Astrocyte (in vitro differentiated cells and primary cell): ENCODE data around the gene LSMEM2. TPM values are rescaled to one million over a fixed set of nuclear protein-coding genes. Genes with fewer than 3 reads are reported as not detected.

Experiments
- DNase-seq: peaks from one replicate; pipeline ENCODE4 v3.0.0-alpha.2; 2010; ENCODE audit warnings: low read depth
- FAIRE-seq: peaks from 2 replicates; lab custom pipeline; 2011; peaks lifted over from hg19 to GRCh38; lab: Jason Lieb, UNC
- H2AFZ ChIP-seq: 2 replicates; pipeline ENCODE4 v1.6.0; 2012; ENCODE audit warnings: low read depth, low read length, inconsistent platforms
- H3K27ac ChIP-seq: 2 replicates; pipeline ENCODE4 v1.5.1; 2011; ENCODE audit warnings: low read depth, low read length, inconsistent platforms
- H3K27me3 ChIP-seq: 2 replicates; pipeline ENCODE4 v1.6.0; 2011; ENCODE audit warnings: low read length, inconsistent platforms; ENCODE audit not compliant: insufficient read depth
- H3K36me3 ChIP-seq: 2 replicates; pipeline ENCODE4 v1.5.1; 2011; ENCODE audit warnings: low read length, inconsistent platforms; ENCODE audit not compliant: insufficient read depth
- H3K4me1 ChIP-seq: 2 replicates; pipeline ENCODE4 v1.5.1; 2011; ENCODE audit warnings: low read length, inconsistent platforms; ENCODE audit not compliant: insufficient read depth
- H3K4me2 ChIP-seq: 2 replicates; pipeline ENCODE4 v1.6.0; 2012; ENCODE audit warnings: low read length, inconsistent platforms
- H3K4me3 ChIP-seq: 2 replicates; pipeline ENCODE4 v1.5.1; 2011; ENCODE audit warnings: low read depth, mild to moderate bottlenecking, low read length, inconsistent platforms; ENCODE audit not compliant: insufficient read depth
- H3K79me2 ChIP-seq: 2 replicates; pipeline ENCODE4 v1.6.0; 2012; ENCODE audit warnings: mild to moderate bottlenecking, low read length, inconsistent platforms; ENCODE audit not compliant: insufficient read depth
- H3K9ac ChIP-seq: 2 replicates; pipeline ENCODE4 v1.6.0; 2012; ENCODE audit warnings: mild to moderate bottlenecking, low read length, inconsistent platforms
- H3K9me3 ChIP-seq: 2 replicates; pipeline ENCODE4 v1.5.1; 2012; ENCODE audit warnings: low read depth, mild to moderate bottlenecking, low read length, inconsistent platforms; ENCODE audit not compliant: insufficient read depth
- H4K20me1 ChIP-seq: 2 replicates; pipeline ENCODE4 v1.6.0; 2012; ENCODE audit warnings: low read length, inconsistent platforms; ENCODE audit not compliant: insufficient read depth
- H3K27ac Mint-ChIP-seq: one replicate; pipeline ENCODE4 v1.8.0; 2021; ENCODE audit warnings: mild to moderate bottlenecking, mixed read lengths; ENCODE audit not compliant: unreplicated experiment
- H3K27me3 Mint-ChIP-seq: one replicate; pipeline ENCODE4 v1.8.0; 2021; ENCODE audit warnings: low read depth, mixed read lengths; ENCODE audit not compliant: unreplicated experiment
- H3K36me3 Mint-ChIP-seq: one replicate; pipeline ENCODE4 v1.8.0; 2021; ENCODE audit warnings: low read depth, mixed read lengths; ENCODE audit not compliant: unreplicated experiment
- H3K4me1 Mint-ChIP-seq: one replicate; pipeline ENCODE4 v1.8.0; 2021; ENCODE audit warnings: low read depth, mixed read lengths; ENCODE audit not compliant: unreplicated experiment
- H3K4me3 Mint-ChIP-seq: one replicate; pipeline ENCODE4 v1.8.0; 2021; ENCODE audit warnings: mild to moderate bottlenecking, moderate library complexity, mixed read lengths; ENCODE audit not compliant: unreplicated experiment
- H3K9me3 Mint-ChIP-seq: one replicate; pipeline ENCODE4 v1.8.0; 2021; ENCODE audit warnings: mild to moderate bottlenecking, mixed read lengths; ENCODE audit not compliant: unreplicated experiment
- CTCF ChIP-seq: IDR thresholded peaks from 2 replicates; pipeline ENCODE4 v1.5.1; 2011; ENCODE audit warnings: low read depth, mild to moderate bottlenecking, inconsistent platforms, low read length, moderate library complexity; ENCODE audit not compliant: insufficient read depth
- EZH2 ChIP-seq: IDR thresholded peaks from 2 replicates; pipeline ENCODE4 v1.6.1; 2012; ENCODE audit warnings: mild to moderate bottlenecking, low read length, inconsistent platforms; ENCODE audit not compliant: insufficient read depth
- total RNA-seq: library from RNA; stranded (reverse); gene quantifications from 2 replicates; pipeline ENCODE4 v1.2.1, GENCODE V29; 2021

Gene LSMEM2
- total RNA-seq, 1 donor from 2014 or later, result 0.30 TPM

- no peak for TF ChIP-seq CTCF
- no peak for TF ChIP-seq EZH2
- no peaks in the 10 kb centered on the region for H3K27me3 Mint-ChIP-seq
- Histone ChIP-seq H3K27me3 (no peaks in the 10 kb centered on the region), H3K4me3 (no peak overlapping the region), H4K20me1 (peaks cover 88% of the 10 kb centered on the region), H3K79me2 (peaks cover 89% of the 10 kb centered on the region), H3K9ac (peak overlapping the region; percentile 32), H3K4me2 (peak overlapping the region; percentile 46), H2AFZ (no peak overlapping the region), H3K27ac (peak overlapping the region; percentile 38), H3K4me1 (peaks cover 70% of the 10 kb centered on the region), H3K9me3 (no peaks in the 10 kb centered on the region), H3K36me3 (peaks cover 10% of the 10 kb centered on the region)
- DNase-seq (peak; percentile 93), FAIRE-seq (peak; percentile 56)
- H3K9me3 Mint-ChIP-seq, result no peaks in the 10 kb centered on the region
- peaks cover 51% of the 10 kb centered on the region for H3K4me1 Mint-ChIP-seq
- peaks cover 5% of the 10 kb centered on the region for H3K36me3 Mint-ChIP-seq
- H3K4me3 Mint-ChIP-seq, result peak overlapping the region; percentile 60
- H3K27ac Mint-ChIP-seq, result peak overlapping the region; percentile 87
These were observed 27.7 kb upstream of the LSMEM2 start for GRCh38 chr3:50251220-50251619.

- H3K79me2 ChIP-seq, result peaks cover 71% of the 10 kb centered on the region
- no peak overlapping the region for H2AFZ ChIP-seq
- H3K9me3 ChIP-seq, result no peaks in the 10 kb centered on the region
- no peak for FAIRE-seq
- Mint-ChIP-seq H3K4me3 (no peak overlapping the region), H3K4me1 (peaks cover 36% of the 10 kb centered on the region), H3K27ac (no peak overlapping the region), H3K27me3 (no peaks in the 10 kb centered on the region), H3K36me3 (peaks cover 14% of the 10 kb centered on the region), H3K9me3 (no peaks in the 10 kb centered on the region)
- no peak for TF ChIP-seq EZH2
- TF ChIP-seq CTCF, result no peak
- H3K36me3 ChIP-seq, result peaks cover 29% of the 10 kb centered on the region
- no peak overlapping the region for H3K4me3 ChIP-seq
- H3K4me1 ChIP-seq, result peaks cover 42% of the 10 kb centered on the region
- H4K20me1 ChIP-seq, result peaks cover 74% of the 10 kb centered on the region
- DNase-seq, result no peak
- no peaks in the 10 kb centered on the region for H3K27me3 ChIP-seq
- peak overlapping the region; percentile 45 for H3K9ac ChIP-seq
- H3K4me2 ChIP-seq, result peak overlapping the region; percentile 39
- H3K27ac ChIP-seq, result peak overlapping the region; percentile 57
These were observed 24.2 kb upstream of the LSMEM2 start for GRCh38 chr3:50254577-50255250.

GRCh38 chr3:50255251-50255615 lies 23.7 kb upstream of the LSMEM2 start:
- H3K79me2 ChIP-seq, result peaks cover 66% of the 10 kb centered on the region
- H3K9me3 ChIP-seq, result no peaks in the 10 kb centered on the region
- H3K27me3 ChIP-seq, result no peaks in the 10 kb centered on the region
- DNase-seq (no peak), FAIRE-seq (no peak)
- Mint-ChIP-seq H3K27me3 (no peaks in the 10 kb centered on the region), H3K9me3 (no peaks in the 10 kb centered on the region), H3K4me1 (peaks cover 35% of the 10 kb centered on the region), H3K27ac (no peak overlapping the region), H3K36me3 (peaks cover 14% of the 10 kb centered on the region), H3K4me3 (no peak overlapping the region)
- peaks cover 46% of the 10 kb centered on the region for H3K4me1 ChIP-seq
- H4K20me1 ChIP-seq, result peaks cover 69% of the 10 kb centered on the region
- peaks cover 27% of the 10 kb centered on the region for H3K36me3 ChIP-seq
- H3K9ac ChIP-seq, result peak overlapping the region; percentile 45
- peak overlapping the region; percentile 57 for H3K27ac ChIP-seq
- no peak overlapping the region for H2AFZ ChIP-seq
- TF ChIP-seq EZH2, result no peak
- TF ChIP-seq CTCF, result no peak
- peak overlapping the region; percentile 39 for H3K4me2 ChIP-seq
- no peak overlapping the region for H3K4me3 ChIP-seq
